ENCODE results near the gene SH3PXD2A.

SH3PXD2A gene

GRCh38 chr10:103593022-103593570, 262.3 kb downstream of the SH3PXD2A start:
- DNase-seq, result no peak

DNA sequence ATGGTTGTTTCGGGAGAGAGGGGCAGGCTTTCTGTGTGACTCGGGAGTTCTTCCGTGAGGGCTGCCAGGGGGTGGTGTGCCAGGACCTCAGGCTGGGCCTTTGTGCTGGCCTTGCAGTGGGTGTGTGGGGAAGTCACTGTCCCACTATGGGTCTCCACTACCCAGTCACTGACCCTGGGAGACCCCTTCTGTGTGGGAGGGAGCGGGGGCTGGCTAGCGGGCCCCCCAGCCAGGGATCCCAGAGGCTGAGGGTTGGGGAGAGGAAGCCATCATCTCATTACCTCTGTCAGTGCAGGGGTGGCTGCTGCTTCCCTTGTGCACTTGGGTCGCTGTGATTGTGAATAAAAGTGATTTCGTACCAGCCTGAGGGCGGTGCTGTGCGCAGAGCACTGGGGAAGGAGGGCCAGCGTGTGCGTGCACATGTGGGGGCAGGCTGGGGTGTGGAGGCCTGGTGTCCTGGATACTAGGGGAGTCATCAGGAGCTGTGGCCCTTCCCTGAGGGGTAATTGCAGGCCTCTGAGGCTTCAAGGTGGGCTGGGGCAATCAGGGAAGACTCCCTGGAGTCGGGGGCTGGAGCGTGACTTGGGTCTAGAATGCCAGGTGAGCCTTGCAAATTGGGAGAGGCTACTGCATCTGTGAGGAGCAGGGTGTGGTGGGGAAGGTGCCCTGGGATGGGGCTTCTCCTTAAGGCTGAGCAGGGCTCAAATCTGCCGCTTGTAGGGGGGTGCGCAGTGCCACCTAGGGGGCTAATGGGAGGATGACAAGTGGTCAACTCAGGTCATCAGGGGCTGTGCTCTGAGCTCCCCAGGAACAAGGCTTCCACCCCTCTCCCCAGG, 263.0 kb downstream of the SH3PXD2A start:
- no peak for DNase-seq

DNA sequence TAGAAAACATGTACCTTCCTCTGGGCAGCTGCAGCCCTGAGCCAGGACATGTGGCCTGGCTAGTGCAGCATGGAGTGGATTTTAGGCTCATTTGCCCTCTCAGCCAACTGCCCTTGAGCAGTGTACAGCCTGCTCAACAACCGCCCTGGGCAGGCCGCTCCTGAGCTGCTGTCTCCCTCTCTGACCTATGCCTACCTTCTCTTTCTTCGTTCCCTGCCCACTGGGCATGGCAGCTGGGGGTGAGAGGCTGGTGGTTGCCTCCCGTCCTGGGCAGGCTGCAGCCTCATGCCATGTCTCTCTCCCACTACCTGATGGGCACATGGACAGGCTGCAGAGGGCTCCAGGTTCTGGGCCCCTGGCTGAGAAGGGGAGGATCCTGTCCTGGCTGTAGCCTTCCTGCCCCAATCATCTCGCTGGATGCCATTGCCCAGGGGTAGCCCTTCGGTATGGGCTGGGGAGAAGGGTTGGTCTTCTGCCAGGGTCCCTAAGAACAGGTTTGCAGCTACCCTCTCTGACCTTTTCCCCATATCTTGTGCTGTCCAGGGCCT, 264.6 kb downstream of the SH3PXD2A start:
- no peak for DNase-seq

- no peak for DNase-seq
Measured at GRCh38 chr10:103590060-103590459, 265.3 kb downstream of the SH3PXD2A start.

DNA sequence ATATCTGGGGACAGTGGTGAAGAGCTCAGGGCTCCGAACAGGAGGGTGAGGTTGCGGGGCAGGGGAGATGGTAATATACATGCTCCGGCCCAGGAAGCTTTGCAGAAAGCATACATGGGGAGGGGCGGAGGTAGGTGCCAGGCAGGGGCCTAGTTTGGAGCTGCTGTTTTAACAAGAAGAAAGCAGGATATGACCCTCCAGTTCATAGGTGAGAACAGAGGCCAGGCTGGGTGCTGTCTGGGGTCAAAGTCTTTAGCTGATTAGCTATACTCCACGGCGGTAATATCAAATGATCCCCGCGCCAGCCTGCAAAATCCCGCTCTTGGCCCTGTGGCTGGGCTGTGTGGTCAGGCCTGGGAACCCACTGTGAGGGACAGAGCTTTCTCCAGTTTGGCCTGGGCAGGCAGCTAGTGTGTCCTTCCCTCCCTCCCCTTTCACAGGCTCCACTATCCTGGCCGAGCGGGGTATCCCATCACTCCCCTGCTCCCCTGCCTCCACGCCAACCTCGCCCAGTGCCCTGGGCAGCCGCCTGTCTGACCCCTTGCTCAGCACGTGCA, 266.2 kb downstream of the SH3PXD2A start:
- no peak for DNase-seq

GRCh38 chr10:103587073-103587472, 268.3 kb downstream of the SH3PXD2A start:
- no peak for DNase-seq

DNA sequence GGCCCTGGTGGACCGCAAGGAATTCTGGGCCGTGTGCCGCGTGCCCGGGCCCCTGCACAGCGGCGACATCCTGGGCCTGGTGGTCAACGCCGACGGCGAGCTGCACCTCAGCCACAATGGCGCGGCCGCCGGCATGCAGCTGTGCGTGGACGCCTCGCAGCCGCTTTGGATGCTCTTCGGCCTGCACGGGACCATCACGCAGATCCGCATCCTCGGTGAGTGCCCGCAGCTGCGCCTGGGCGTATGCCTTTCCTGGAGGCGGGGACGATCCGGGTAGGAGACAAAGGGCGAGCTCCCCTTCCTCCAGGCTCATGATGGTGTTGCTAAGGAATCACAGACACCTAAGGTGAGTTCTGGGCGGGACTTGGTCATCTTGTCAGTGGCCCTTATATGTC, 270.4 kb downstream of the SH3PXD2A start:
- no peak for DNase-seq

- no peak for DNase-seq
Measured at GRCh38 chr10:103584216-103585010, 271.0 kb downstream of the SH3PXD2A start.

DNA sequence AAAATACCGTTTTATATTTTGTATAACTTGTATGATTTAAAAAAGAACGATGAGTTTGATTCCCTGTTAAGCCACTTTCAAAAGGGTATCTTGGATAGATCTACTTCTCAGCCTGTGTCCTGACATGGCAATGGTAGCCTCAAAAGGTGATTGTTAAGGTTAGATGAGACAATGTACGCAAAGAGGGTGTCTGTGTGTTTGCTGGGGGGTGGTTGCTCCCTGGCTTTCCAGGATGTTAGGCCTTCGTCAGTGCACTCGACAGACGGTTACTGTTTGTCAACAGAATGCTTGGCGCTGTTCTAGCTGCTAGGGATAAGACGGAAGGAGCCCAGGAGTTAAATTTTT, 271.5 kb downstream of the SH3PXD2A start:
- no peak for DNase-seq

- no peak for DNase-seq
Measured at GRCh38 chr10:103582331-103583123, 272.8 kb downstream of the SH3PXD2A start.

- no peak for DNase-seq
Measured at GRCh38 chr10:103581499-103581898, 273.9 kb downstream of the SH3PXD2A start.

DNA sequence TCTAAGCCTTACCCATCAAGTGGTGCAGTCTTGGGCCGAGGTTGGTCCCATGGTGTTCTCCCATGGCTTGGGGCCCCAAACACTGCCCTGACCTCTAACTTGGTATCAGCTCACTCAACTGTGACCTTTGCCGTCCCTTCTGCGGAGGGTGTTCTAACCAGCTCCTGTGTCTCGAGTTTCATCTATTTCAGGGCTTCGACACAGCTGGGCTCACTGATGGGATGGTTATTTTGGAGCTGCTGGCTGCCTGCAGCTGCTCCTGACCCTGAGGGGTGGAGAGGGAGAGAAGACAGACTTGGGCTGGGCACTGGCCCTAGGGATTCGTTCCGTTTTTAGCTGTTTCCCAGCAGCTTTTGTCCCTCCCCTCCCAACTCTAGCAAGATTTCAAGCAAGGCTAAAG, 274.9 kb downstream of the SH3PXD2A start:
- DNase-seq, result no peak

DNA sequence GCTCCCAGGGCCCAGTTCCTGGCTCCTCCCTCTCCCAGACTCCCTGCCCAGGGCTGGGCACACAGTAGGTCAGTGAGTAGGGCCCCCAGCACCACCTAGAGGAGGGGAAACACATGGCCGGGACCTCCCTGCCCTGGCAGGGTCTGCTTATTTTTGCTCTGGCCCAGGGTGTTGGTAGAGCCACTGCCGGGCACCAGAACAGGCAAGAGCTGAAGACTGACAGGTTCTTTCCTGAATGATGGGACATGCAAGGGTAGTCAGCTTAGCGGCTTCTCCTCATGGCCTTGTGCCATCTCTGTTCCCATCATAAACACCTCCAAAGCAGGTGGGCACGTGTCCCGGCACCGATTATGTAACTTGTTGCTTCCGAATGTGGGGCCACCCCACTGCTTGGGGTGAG, 275.4 kb downstream of the SH3PXD2A start:
- no peak for DNase-seq

- no peak for DNase-seq
Measured at GRCh38 chr10:103578782-103579382, 276.5 kb downstream of the SH3PXD2A start.

DNA sequence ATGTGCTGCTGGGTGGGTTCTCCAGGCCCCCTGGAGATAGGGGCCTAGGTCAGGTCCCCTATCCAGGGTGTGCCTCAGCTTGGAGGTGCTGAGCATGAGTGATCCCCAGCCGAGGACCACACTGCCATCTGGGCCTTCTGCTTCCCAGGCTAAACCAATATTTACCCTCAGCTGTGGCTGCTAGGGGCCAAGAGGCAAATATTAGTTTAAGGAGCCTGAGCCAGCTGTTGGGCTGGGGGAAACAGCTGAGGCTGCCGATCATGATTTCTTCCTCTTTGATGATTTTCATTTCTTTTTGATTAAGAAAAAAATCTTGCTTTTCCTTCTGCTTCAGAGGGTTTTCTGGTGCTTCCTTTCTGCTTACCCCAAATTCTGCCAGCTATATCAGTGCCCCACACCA, 278.5 kb downstream of the SH3PXD2A start:
- peak in 1 of 2 experiments; percentile 7 for DNase-seq

DNA sequence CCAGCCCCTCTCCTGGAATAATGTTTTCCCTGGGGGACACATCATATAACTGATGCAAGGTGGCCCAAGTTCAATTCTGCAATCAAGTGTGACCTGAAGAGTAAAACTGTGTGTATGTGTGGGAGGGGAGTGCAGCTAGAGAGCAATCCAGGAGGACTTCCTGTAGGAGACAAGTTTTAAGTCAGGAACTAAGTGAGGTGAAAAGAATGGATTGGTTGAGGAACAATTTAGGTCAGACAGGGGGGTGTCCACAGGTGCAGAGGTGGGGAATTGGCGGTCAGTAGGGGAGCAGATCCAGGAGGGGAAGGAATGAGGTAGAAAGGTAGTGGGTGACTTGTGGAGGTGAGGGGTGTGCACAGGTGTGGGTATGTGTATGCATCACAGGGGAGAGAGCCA, 279.3 kb downstream of the SH3PXD2A start:
- DNase-seq, result no peak

- DNase-seq, result peak in 1 of 2 experiments; percentile 3
Measured at GRCh38 chr10:103575416-103576075, 279.8 kb downstream of the SH3PXD2A start.

DNA sequence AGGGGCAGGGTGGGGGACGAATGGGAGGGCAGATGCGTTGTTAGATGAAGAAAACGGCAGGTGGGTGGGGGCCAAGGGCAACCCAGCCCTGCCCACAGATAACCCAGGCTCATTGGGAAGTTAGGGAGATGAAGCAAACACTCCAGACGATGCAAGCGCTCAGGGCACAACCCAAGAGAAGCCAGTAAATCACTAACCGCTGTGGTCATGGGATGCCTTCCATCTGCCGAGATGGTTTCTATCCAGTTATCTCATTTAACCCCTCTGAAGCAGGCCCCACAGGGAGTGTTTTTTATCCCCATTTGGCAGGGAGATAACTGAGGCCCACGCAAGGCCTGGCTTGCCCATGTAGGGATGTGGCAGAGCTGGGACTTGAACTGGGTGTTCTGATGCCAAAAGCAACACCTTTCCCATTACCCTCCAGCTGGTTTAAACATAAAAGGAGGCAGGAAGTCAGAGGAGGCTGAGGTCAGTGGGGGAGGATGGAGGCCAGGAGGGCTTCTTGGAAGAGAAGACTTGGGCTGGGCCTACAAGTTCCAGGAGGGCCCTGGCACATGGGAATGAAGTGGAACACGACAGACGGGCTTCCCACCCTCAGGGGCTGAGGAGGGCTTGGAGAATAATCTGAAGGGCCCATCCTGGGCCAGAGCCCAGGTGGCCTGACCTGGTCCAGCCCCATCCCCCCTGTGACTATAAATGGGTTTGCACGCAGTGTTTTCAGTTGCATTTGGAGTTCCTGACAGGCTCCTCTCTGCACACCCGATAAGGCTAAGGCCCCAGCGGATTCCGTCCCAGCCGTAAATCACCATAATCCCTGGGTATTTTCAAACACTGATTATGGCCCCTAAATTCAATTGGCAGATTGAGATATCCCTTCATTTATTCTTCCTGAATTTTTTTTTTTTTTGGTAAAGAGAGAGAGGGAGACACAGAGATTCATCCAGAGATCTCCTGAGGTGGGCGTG, 281.0 kb downstream of the SH3PXD2A start:
- peak in 1 of 2 experiments; percentile 40 for DNase-seq

GRCh38 chr10:103573205-103573487, 282.2 kb downstream of the SH3PXD2A start:
- no peak for DNase-seq
